ENCODE results near the gene AGAP9.
"Not testable (repeated sequence)": the region's sequence is repeated elsewhere in the genome, so short reads cannot be mapped to it uniquely, and the experiment has no call there.

GRCh38 chr10:47475101-47475500, 48.3 kb downstream of the AGAP9 start:
- not testable (repeated sequence) for TF ChIP-seq POLR2A, CTCF (IDR thresholded peaks at IDR 0.05)
